Mesendoderm (in vitro differentiated cells): Measurements from ENCODE around the gene NT5C1B. TPM values are rescaled to one million over a fixed set of nuclear protein-coding genes. Genes with fewer than 3 reads are reported as not detected.
A peak's percentile ranks its signal among the peaks of the same experiment; 100 is the strongest.

Experiments used
- DNase-seq: peaks from one replicate; pipeline ENCODE4 v3.0.0; 2013
- H2AK5ac ChIP-seq: 2 replicates; pipeline ENCODE4 v1.6.1; 2013; ENCODE audit warnings: low read length, inconsistent platforms
- H2BK120ac ChIP-seq: 2 replicates; pipeline ENCODE4 v1.6.1; 2013; ENCODE audit warnings: low read depth, mild to moderate bottlenecking, low read length, moderate library complexity, mixed read lengths
- H2BK15ac ChIP-seq: replicated peaks from 2 replicates; pipeline ENCODE4 v1.6.1; 2013; ENCODE audit warnings: low read depth, mild to moderate bottlenecking, moderate library complexity
- H2BK5ac ChIP-seq: 2 replicates; pipeline ENCODE4 v1.6.1; 2013; ENCODE audit warnings: low read length, inconsistent platforms
- H3K18ac ChIP-seq: 2 replicates; pipeline ENCODE4 v1.6.1; 2013; ENCODE audit warnings: mild to moderate bottlenecking, low read length, mixed read lengths
- H3K23ac ChIP-seq: one replicate; pipeline ENCODE4 v1.6.1; 2013; ENCODE audit warnings: low read length
- H3K27ac ChIP-seq: 2 replicates; pipeline ENCODE4 v1.5.1; 2013; ENCODE audit warnings: low read depth, mild to moderate bottlenecking, inconsistent platforms, low read length, moderate library complexity
- H3K27me3 ChIP-seq: 2 replicates; pipeline ENCODE4 v1.6.1; 2013; ENCODE audit warnings: low read length, control low read depth, mild to moderate bottlenecking, inconsistent platforms; ENCODE audit not compliant: insufficient read depth, poor library complexity
- H3K36me3 ChIP-seq: 2 replicates; pipeline ENCODE4 v1.6.1; 2013; ENCODE audit warnings: low read length, inconsistent platforms; ENCODE audit not compliant: control insufficient read depth, insufficient read depth
- H3K4ac ChIP-seq: one replicate; pipeline ENCODE4 v1.6.1; 2013; ENCODE audit warnings: low read depth, mild to moderate bottlenecking, low read length, moderate library complexity
- H3K4me1 ChIP-seq: 2 replicates; pipeline ENCODE4 v1.6.1; 2013; ENCODE audit warnings: low read depth, low read length, inconsistent platforms; ENCODE audit not compliant: control insufficient read depth
- H3K4me2 ChIP-seq: 2 replicates; pipeline ENCODE4 v1.6.1; 2013; ENCODE audit warnings: low read length
- H3K4me3 ChIP-seq: 2 replicates; pipeline ENCODE4 v1.5.1; 2013; ENCODE audit warnings: mild to moderate bottlenecking, low read length
- H3K56ac ChIP-seq: one replicate; pipeline ENCODE4 v1.6.1; 2013; ENCODE audit warnings: low read length
- H3K79me1 ChIP-seq: 2 replicates; pipeline ENCODE4 v1.6.1; 2013; ENCODE audit warnings: low read length, inconsistent platforms
- H3K79me2 ChIP-seq: 2 replicates; pipeline ENCODE4 v1.6.1; 2013; ENCODE audit warnings: mild to moderate bottlenecking, low read length; ENCODE audit not compliant: control insufficient read depth, insufficient read depth
- H3K9ac ChIP-seq: 2 replicates; pipeline ENCODE4 v1.6.1; 2013; ENCODE audit warnings: low read length, inconsistent platforms
- H4K5ac ChIP-seq: one replicate; pipeline ENCODE4 v1.6.1; 2013; ENCODE audit warnings: low read length
- H4K8ac ChIP-seq: one replicate; pipeline ENCODE4 v1.6.1; 2013; ENCODE audit warnings: low read depth, mild to moderate bottlenecking, control low read depth, low read length, moderate library complexity
- WGBS: extraction: QIAGEN DNeasy Blood & Tissue Kit; methylation state at CpG from one replicate; pipeline ENCODE4 v1.1.7; 2013; ENCODE audit warnings: low lambda C conversion rate, missing lambda C conversion rate; ENCODE audit not compliant: insufficient coverage; ENCODE audit errors: extremely low coverage; 5-methylcytosine and 5-hydroxymethylcytosine counted together
- small RNA-seq: library from polyadenylated mRNA; stranded (forward); fragments of <200 nt; extraction: miRNeasy Mini kit (QIAGEN cat#:217004); gene quantifications from one replicate; pipeline ENCODE3, GENCODE V24; 2013; ENCODE audit not compliant: insufficient read depth

NT5C1B gene

GRCh38 chr2:18518116-18519111 lies 71.0 kb downstream of the NT5C1B start:
- H4K5ac ChIP-seq = no peak overlapping the region
- no CpG with 5 or more reads among the region's 11 CpGs for WGBS
- H3K4me1 ChIP-seq = no peaks in the 10 kb centered on the region
- no peak overlapping the region for H2AK5ac ChIP-seq
- no peak overlapping the region for H4K8ac ChIP-seq
- H3K23ac ChIP-seq = no peak overlapping the region
- H3K9ac ChIP-seq = no peak overlapping the region
- H3K79me1 ChIP-seq = no peaks in the 10 kb centered on the region
- no peak overlapping the region for H3K4ac ChIP-seq
- H3K18ac ChIP-seq = peak overlapping the region; percentile 14
- H3K27me3 ChIP-seq = no peaks in the 10 kb centered on the region
- H3K4me2 ChIP-seq = no peak overlapping the region
- no peak overlapping the region for H2BK5ac ChIP-seq
- no peaks in the 10 kb centered on the region for H3K79me2 ChIP-seq
- DNase-seq = peak; percentile 62
- no peak overlapping the region for H2BK15ac ChIP-seq
- no peak overlapping the region for H3K56ac ChIP-seq
- H3K27ac ChIP-seq = no peak overlapping the region
- H3K36me3 ChIP-seq = no peaks in the 10 kb centered on the region
- H3K4me3 ChIP-seq = no peak overlapping the region
- H2BK120ac ChIP-seq = no peak overlapping the region

GRCh38 chr2:18517386-18517785 lies 72.0 kb downstream of the NT5C1B start:
- no peak overlapping the region for H2BK5ac ChIP-seq
- no peak overlapping the region for H3K9ac ChIP-seq
- H2BK15ac ChIP-seq = no peak overlapping the region
- no peak overlapping the region for H3K18ac ChIP-seq
- no peak overlapping the region for H3K23ac ChIP-seq
- H2AK5ac ChIP-seq = no peak overlapping the region
- no peak overlapping the region for H3K56ac ChIP-seq
- no peaks in the 10 kb centered on the region for H3K4me1 ChIP-seq
- no peak overlapping the region for H3K4ac ChIP-seq
- no peaks in the 10 kb centered on the region for H3K79me2 ChIP-seq
- H3K4me2 ChIP-seq = no peak overlapping the region
- no peak for DNase-seq
- no peak overlapping the region for H4K8ac ChIP-seq
- H4K5ac ChIP-seq = no peak overlapping the region
- H3K27ac ChIP-seq = no peak overlapping the region
- no peaks in the 10 kb centered on the region for H3K27me3 ChIP-seq
- H2BK120ac ChIP-seq = no peak overlapping the region
- H3K79me1 ChIP-seq = no peaks in the 10 kb centered on the region
- WGBS = no CpG with 5 or more reads among the region's 1 CpG
- no peaks in the 10 kb centered on the region for H3K36me3 ChIP-seq
- H3K4me3 ChIP-seq = no peak overlapping the region

GRCh38 chr2:18516112-18516511 lies 73.3 kb downstream of the NT5C1B start:
- H3K56ac ChIP-seq = no peak overlapping the region
- no peak overlapping the region for H4K5ac ChIP-seq
- no peak overlapping the region for H3K4ac ChIP-seq
- no peak overlapping the region for H2BK15ac ChIP-seq
- no peak overlapping the region for H3K18ac ChIP-seq
- H3K4me2 ChIP-seq = no peak overlapping the region
- WGBS = no CpG with 5 or more reads among the region's 11 CpGs
- no peak overlapping the region for H3K23ac ChIP-seq
- H2BK120ac ChIP-seq = no peak overlapping the region
- H3K36me3 ChIP-seq = no peaks in the 10 kb centered on the region
- no peak overlapping the region for H3K9ac ChIP-seq
- no peaks in the 10 kb centered on the region for H3K79me1 ChIP-seq
- H2AK5ac ChIP-seq = no peak overlapping the region
- no peaks in the 10 kb centered on the region for H3K79me2 ChIP-seq
- no peak overlapping the region for H3K27ac ChIP-seq
- H3K27me3 ChIP-seq = no peaks in the 10 kb centered on the region
- H4K8ac ChIP-seq = no peak overlapping the region
- no peak overlapping the region for H2BK5ac ChIP-seq
- DNase-seq = peak; percentile 85
- no peaks in the 10 kb centered on the region for H3K4me1 ChIP-seq
- no peak overlapping the region for H3K4me3 ChIP-seq

- Histone ChIP-seq H3K4me1 (no peaks in the 10 kb centered on the region), H3K9ac (no peak overlapping the region), H2BK15ac (no peak overlapping the region), H3K4me2 (no peak overlapping the region), H2AK5ac (no peak overlapping the region), H4K5ac (no peak overlapping the region), H4K8ac (no peak overlapping the region), H3K79me2 (no peaks in the 10 kb centered on the region), H3K18ac (no peak overlapping the region), H3K79me1 (no peaks in the 10 kb centered on the region), H2BK120ac (no peak overlapping the region), H3K23ac (no peak overlapping the region), H2BK5ac (no peak overlapping the region), H3K4ac (no peak overlapping the region), H3K4me3 (no peak overlapping the region), H3K27me3 (no peaks in the 10 kb centered on the region), H3K56ac (no peak overlapping the region), H3K27ac (no peak overlapping the region), H3K36me3 (no peaks in the 10 kb centered on the region)
- no peak for DNase-seq
- WGBS = no CpG with 5 or more reads among the region's 4 CpGs
Measured at GRCh38 chr2:18514526-18515461, 74.6 kb downstream of the NT5C1B start.

Small RNAs within 50 kb of the gene (small RNA-seq; reads per million reads assigned to genes)
- not detected for gene RNU6-1215P
